Measurements from ENCODE around the gene FNBP1. TPM values are rescaled to one million over a fixed set of nuclear protein-coding genes. Genes with fewer than 3 reads are reported as not detected.

FNBP1 gene
- total and polyA plus RNA-seq, 10 of the 15 experiments (the other 5 are each of a cell fraction or from before 2014, with no cell fraction given), result 64.5 to 353 (median 179) TPM

DNA sequence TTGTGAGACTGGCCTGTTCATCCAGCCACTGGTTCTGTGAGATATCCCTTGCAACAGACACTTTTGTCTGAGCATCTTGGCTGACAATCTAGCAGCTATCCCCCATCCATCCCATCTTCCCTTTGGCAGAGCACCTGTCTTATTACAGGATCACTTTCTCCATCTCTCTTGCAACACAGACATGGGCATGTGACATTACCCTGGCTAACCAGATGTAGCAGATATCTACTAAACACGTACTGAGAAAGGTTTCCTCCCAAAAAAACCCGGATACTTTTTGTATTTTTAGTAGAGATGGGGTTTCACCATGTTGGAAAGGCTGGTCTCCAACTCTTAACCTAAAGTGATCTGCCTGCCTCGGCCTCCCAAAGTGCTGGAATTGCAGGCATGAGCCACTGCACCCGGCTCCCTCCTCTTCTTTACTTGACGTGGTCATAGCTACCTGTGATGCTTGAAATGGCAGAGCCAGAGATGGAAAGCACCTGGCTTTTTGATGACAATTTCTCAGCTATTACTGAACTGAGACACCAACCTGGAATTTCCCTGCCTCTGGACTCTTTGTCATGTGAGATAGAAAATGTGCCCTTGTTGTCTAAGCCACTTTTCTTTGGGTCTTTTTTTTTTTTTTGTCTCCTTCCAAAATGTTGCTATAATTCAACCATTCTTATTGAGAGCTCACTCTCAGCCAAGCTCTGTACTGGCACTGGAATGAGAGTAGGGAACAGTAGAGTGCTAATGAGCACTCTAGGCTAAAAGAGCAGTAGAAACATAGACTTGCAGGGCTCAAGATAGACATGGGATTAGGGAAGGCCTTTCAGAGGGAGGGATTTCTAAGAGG, 32.6 kb downstream of the FNBP1 start (continued):
- no peak for TF ChIP-seq CBX3 (IDR thresholded peaks at IDR 0.05; ENCODE audit: borderline replicate concordance, low read depth)
- no peak for TF ChIP-seq GABPA (IDR thresholded peaks at IDR 0.05; ENCODE audit: low read depth)
- TF ChIP-seq, protein P1, sequence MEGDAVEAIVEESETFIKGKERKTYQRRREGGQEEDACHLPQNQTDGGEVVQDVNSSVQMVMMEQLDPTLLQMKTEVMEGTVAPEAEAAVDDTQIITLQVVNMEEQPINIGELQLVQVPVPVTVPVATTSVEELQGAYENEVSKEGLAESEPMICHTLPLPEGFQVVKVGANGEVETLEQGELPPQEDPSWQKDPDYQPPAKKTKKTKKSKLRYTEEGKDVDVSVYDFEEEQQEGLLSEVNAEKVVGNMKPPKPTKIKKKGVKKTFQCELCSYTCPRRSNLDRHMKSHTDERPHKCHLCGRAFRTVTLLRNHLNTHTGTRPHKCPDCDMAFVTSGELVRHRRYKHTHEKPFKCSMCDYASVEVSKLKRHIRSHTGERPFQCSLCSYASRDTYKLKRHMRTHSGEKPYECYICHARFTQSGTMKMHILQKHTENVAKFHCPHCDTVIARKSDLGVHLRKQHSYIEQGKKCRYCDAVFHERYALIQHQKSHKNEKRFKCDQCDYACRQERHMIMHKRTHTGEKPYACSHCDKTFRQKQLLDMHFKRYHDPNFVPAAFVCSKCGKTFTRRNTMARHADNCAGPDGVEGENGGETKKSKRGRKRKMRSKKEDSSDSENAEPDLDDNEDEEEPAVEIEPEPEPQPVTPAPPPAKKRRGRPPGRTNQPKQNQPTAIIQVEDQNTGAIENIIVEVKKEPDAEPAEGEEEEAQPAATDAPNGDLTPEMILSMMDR (IDR thresholded peaks at IDR 0.05 in 2 of 3, conservative IDR thresholded peaks at IDR 0.05 in 1 of 3; ENCODE audit: control insufficient read depth in 2 of 3, extremely low read depth in 1 of 3, insufficient read depth in 1 of 3, low read depth in 3 of 3, low read length in 3 of 3), result no peak
- TF ChIP-seq TCF3 (IDR thresholded peaks at IDR 0.05; ENCODE audit: borderline replicate concordance, insufficient read depth, low read depth, low read length), result peak; percentile 92; the same call in 1 of the 2 replicates
- TF ChIP-seq, protein P2, sequence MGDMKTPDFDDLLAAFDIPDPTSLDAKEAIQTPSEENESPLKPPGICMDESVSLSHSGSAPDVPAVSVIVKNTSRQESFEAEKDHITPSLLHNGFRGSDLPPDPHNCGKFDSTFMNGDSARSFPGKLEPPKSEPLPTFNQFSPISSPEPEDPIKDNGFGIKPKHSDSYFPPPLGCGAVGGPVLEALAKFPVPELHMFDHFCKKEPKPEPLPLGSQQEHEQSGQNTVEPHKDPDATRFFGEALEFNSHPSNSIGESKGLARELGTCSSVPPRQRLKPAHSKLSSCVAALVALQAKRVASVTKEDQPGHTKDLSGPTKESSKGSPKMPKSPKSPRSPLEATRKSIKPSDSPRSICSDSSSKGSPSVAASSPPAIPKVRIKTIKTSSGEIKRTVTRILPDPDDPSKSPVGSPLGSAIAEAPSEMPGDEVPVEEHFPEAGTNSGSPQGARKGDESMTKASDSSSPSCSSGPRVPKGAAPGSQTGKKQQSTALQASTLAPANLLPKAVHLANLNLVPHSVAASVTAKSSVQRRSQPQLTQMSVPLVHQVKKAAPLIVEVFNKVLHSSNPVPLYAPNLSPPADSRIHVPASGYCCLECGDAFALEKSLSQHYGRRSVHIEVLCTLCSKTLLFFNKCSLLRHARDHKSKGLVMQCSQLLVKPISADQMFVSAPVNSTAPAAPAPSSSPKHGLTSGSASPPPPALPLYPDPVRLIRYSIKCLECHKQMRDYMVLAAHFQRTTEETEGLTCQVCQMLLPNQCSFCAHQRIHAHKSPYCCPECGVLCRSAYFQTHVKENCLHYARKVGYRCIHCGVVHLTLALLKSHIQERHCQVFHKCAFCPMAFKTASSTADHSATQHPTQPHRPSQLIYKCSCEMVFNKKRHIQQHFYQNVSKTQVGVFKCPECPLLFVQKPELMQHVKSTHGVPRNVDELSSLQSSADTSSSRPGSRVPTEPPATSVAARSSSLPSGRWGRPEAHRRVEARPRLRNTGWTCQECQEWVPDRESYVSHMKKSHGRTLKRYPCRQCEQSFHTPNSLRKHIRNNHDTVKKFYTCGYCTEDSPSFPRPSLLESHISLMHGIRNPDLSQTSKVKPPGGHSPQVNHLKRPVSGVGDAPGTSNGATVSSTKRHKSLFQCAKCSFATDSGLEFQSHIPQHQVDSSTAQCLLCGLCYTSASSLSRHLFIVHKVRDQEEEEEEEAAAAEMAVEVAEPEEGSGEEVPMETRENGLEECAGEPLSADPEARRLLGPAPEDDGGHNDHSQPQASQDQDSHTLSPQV (IDR thresholded peaks at IDR 0.05), result peak; percentile 63; the same call in 1 of the 2 replicates
- TF ChIP-seq SMAD1 (IDR thresholded peaks at IDR 0.05; ENCODE audit: low read depth, partially characterized antibody), result no peak
- no peak; the same call in 1 of the 2 replicates for TF ChIP-seq ZBED1 (IDR thresholded peaks at IDR 0.05; ENCODE audit: borderline replicate concordance)
- TF ChIP-seq NFYB (IDR thresholded peaks at IDR 0.05; ENCODE audit: insufficient read depth, low read depth, low read length), result no peak
- TF ChIP-seq, protein P3, sequence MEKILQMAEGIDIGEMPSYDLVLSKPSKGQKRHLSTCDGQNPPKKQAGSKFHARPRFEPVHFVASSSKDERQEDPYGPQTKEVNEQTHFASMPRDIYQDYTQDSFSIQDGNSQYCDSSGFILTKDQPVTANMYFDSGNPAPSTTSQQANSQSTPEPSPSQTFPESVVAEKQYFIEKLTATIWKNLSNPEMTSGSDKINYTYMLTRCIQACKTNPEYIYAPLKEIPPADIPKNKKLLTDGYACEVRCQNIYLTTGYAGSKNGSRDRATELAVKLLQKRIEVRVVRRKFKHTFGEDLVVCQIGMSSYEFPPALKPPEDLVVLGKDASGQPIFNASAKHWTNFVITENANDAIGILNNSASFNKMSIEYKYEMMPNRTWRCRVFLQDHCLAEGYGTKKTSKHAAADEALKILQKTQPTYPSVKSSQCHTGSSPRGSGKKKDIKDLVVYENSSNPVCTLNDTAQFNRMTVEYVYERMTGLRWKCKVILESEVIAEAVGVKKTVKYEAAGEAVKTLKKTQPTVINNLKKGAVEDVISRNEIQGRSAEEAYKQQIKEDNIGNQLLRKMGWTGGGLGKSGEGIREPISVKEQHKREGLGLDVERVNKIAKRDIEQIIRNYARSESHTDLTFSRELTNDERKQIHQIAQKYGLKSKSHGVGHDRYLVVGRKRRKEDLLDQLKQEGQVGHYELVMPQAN (conservative IDR thresholded peaks at IDR 0.05), result no peak
- TF ChIP-seq MTA3 (IDR thresholded peaks at IDR 0.05; ENCODE audit: borderline replicate concordance, low read length), result peak; percentile 83; the same call in 1 of the 2 replicates
- TF ChIP-seq, protein P4, sequence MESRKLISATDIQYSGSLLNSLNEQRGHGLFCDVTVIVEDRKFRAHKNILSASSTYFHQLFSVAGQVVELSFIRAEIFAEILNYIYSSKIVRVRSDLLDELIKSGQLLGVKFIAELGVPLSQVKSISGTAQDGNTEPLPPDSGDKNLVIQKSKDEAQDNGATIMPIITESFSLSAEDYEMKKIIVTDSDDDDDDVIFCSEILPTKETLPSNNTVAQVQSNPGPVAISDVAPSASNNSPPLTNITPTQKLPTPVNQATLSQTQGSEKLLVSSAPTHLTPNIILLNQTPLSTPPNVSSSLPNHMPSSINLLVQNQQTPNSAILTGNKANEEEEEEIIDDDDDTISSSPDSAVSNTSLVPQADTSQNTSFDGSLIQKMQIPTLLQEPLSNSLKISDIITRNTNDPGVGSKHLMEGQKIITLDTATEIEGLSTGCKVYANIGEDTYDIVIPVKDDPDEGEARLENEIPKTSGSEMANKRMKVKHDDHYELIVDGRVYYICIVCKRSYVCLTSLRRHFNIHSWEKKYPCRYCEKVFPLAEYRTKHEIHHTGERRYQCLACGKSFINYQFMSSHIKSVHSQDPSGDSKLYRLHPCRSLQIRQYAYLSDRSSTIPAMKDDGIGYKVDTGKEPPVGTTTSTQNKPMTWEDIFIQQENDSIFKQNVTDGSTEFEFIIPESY (IDR thresholded peaks at IDR 0.05), result no peak
- peak; percentile 91 for TF ChIP-seq ZNF384 (IDR thresholded peaks at IDR 0.05; ENCODE audit: borderline replicate concordance, low read depth, low read length)
- no peak for TF ChIP-seq ESRRA (IDR thresholded peaks at IDR 0.05; ENCODE audit: low read length)
- TF ChIP-seq RFX5 (IDR thresholded peaks at IDR 0.05; ENCODE audit: low read depth, low read length), result no peak
- TF ChIP-seq, protein P5, sequence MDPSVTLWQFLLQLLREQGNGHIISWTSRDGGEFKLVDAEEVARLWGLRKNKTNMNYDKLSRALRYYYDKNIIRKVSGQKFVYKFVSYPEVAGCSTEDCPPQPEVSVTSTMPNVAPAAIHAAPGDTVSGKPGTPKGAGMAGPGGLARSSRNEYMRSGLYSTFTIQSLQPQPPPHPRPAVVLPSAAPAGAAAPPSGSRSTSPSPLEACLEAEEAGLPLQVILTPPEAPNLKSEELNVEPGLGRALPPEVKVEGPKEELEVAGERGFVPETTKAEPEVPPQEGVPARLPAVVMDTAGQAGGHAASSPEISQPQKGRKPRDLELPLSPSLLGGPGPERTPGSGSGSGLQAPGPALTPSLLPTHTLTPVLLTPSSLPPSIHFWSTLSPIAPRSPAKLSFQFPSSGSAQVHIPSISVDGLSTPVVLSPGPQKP (IDR thresholded peaks at IDR 0.05; ENCODE audit: low read depth, low read length), result no peak
- no peak for TF ChIP-seq ZZZ3 (IDR thresholded peaks at IDR 0.05; ENCODE audit: control insufficient read depth, insufficient read length, low read depth)
